Endothelial cell of umbilical vein (primary cell): Measurements from ENCODE around the gene NFE2L1. TPM values are rescaled to one million over a fixed set of nuclear protein-coding genes. Genes with fewer than 3 reads are reported as not detected.

ENCODE experiments used
- BruUV-seq: library from RNA; stranded (reverse); fragments of 400-500 nt; replicated peaks from 2 replicates; lab custom pipeline; 2021; lab: Mats Ljungman, UMichigan
- CTCF ChIA-PET: fragments of 300-600, 350-600 bp; sonication (Branson Sonifier 250); formaldehyde crosslinking; loops from one replicate; lab custom pipeline; 2021; ENCODE audit warnings: antibody characterized with exemption, inconsistent platforms; lab: Charles Lee
- POLR2A ChIA-PET: fragments of 300-600, 350-600 bp; sonication (Branson Sonifier 250); formaldehyde crosslinking; loops from one replicate; lab custom pipeline; 2021; ENCODE audit warnings: antibody characterized with exemption, inconsistent platforms; lab: Charles Lee
- DNase-seq: peaks from one replicate; pipeline ENCODE4 v3.0.0-alpha.2; 2011; ENCODE audit warnings: low read depth, low spot score
- FAIRE-seq: peaks from 2 replicates; lab custom pipeline; 2011; peaks lifted over from hg19 to GRCh38; lab: Jason Lieb, UNC
- H2AFZ ChIP-seq: 2 replicates; pipeline ENCODE4 v1.6.0; 2012; ENCODE audit warnings: low read depth, low read length, control low read depth, inconsistent platforms
- H3K27ac ChIP-seq: 2 replicates; pipeline ENCODE4 v1.5.1; 2011; ENCODE audit warnings: low read depth, mild to moderate bottlenecking, control low read depth, low read length, moderate library complexity; ENCODE audit not compliant: insufficient read depth
- H3K27me3 ChIP-seq, 2 experiments: 2 replicates each; pipeline versions ENCODE4 v1.6.0 to v1.6.1; 2011; ENCODE audit warnings: low read length in 2 of 2, mixed read lengths in 1 of 2; ENCODE audit not compliant: control insufficient read depth in 2 of 2, insufficient read depth in 2 of 2
- H3K36me3 ChIP-seq, 2 experiments: 2 replicates in 1 of 2; 3 replicates in 1 of 2; pipeline ENCODE4 v1.5.1; 2011; ENCODE audit warnings: low read length in 2 of 2, mild to moderate bottlenecking in 1 of 2, moderate library complexity in 1 of 2; ENCODE audit not compliant: control insufficient read depth in 2 of 2, insufficient read depth in 2 of 2; ENCODE audit errors: extremely low read depth in 1 of 2
- H3K4me1 ChIP-seq: 3 replicates; pipeline ENCODE4 v1.5.1; 2011; ENCODE audit warnings: mild to moderate bottlenecking, low read length; ENCODE audit not compliant: control insufficient read depth, insufficient read depth; ENCODE audit errors: extremely low read depth
- H3K4me2 ChIP-seq: 2 replicates; pipeline ENCODE4 v1.6.1; 2011; ENCODE audit warnings: low read length, control low read depth, mixed read lengths; ENCODE audit not compliant: insufficient read depth
- H3K4me3 ChIP-seq, 3 experiments: fragments of 200-600 bp in 1 of 3; sonication (generic), shearing (Covaris generic) in 1 of 3; replicated peaks in 1 of 3; 2 replicates each; pipeline ENCODE4 v1.5.1; 2011 to 2016; ENCODE audit warnings: control low read depth in 3 of 3, low read length in 3 of 3, mild to moderate bottlenecking in 2 of 3, inconsistent platforms in 1 of 3, low read depth in 1 of 3, moderate library complexity in 1 of 3; ENCODE audit not compliant: insufficient read depth in 1 of 3
- H3K79me2 ChIP-seq: 2 replicates; pipeline ENCODE4 v1.6.0; 2012; ENCODE audit warnings: low read length, inconsistent platforms; ENCODE audit not compliant: control insufficient read depth, insufficient read depth
- H3K9ac ChIP-seq: replicated peaks from 2 replicates; pipeline ENCODE3; 2011; ENCODE audit warnings: low read length, control low read depth; ENCODE audit not compliant: insufficient read depth; ENCODE audit errors: extremely low read depth
- H3K9me1 ChIP-seq: replicated peaks from 3 replicates; pipeline ENCODE4 v1.6.0; 2011; ENCODE audit warnings: mild to moderate bottlenecking, low read length; ENCODE audit not compliant: control insufficient read depth, insufficient read depth; ENCODE audit errors: extremely low read depth
- H3K9me3 ChIP-seq: replicated peaks from 2 replicates; pipeline ENCODE4 v1.5.1; 2012; ENCODE audit warnings: low read length, inconsistent platforms; ENCODE audit not compliant: control insufficient read depth, insufficient read depth
- H4K20me1 ChIP-seq: replicated peaks from 2 replicates; pipeline ENCODE3; 2011; ENCODE audit warnings: mild to moderate bottlenecking, low read length; ENCODE audit not compliant: control insufficient read depth, insufficient read depth; ENCODE audit errors: extremely low read depth
- EZH2 ChIP-seq: IDR thresholded peaks from 2 replicates; pipeline ENCODE4 v1.6.1; 2012; ENCODE audit warnings: borderline replicate concordance, low read depth, mild to moderate bottlenecking, moderate library complexity, low read length, inconsistent platforms; ENCODE audit not compliant: severe bottlenecking
- FOS ChIP-seq: IDR thresholded peaks from 2 replicates; pipeline ENCODE4 v1.6.1; 2011; ENCODE audit warnings: mild to moderate bottlenecking, low read length, moderate library complexity, borderline replicate concordance; ENCODE audit not compliant: insufficient read depth
- GATA2 ChIP-seq: IDR thresholded peaks from 2 replicates; pipeline ENCODE4 v1.7.0; 2011; ENCODE audit warnings: low read depth, mild to moderate bottlenecking, moderate library complexity, mixed read lengths, low read length; ENCODE audit not compliant: insufficient read length, insufficient read depth
- JUN ChIP-seq: IDR thresholded peaks from 2 replicates; pipeline ENCODE4 v1.6.1; 2011; ENCODE audit warnings: borderline replicate concordance, low read depth; ENCODE audit not compliant: insufficient read length, insufficient read depth
- MYC ChIP-seq: IDR thresholded peaks from one replicate; pipeline ENCODE4 v1.6.1; 2011; ENCODE audit warnings: mild to moderate bottlenecking, low read depth, low read length
- POLR2A ChIP-seq: IDR thresholded peaks from 2 replicates; pipeline ENCODE4 v1.6.1; 2012; ENCODE audit warnings: low read depth, mild to moderate bottlenecking, control low read depth, low read length
- POLR2AphosphoS5 ChIP-seq: IDR thresholded peaks from 2 replicates; pipeline ENCODE4 v1.6.1; 2012; ENCODE audit warnings: low read depth, mild to moderate bottlenecking, control low read depth, low read length, moderate library complexity; ENCODE audit not compliant: insufficient read depth
- dilution Hi-C: fragments of 300-500 bp; cut with MboI; formaldehyde crosslinking; loops from one replicate; pipeline ENCODE4 v1.15.0; 2019; ENCODE audit warnings: low sequenced_read_pairs; ENCODE audit not compliant: extremely low pct_ligation_motif_present
- intact Hi-C: fragments of 100-400 bp; cut with micrococcal nuclease; formaldehyde crosslinking; loops from one replicate; pipeline ENCODE4 v1.10.0; 2022
- polyA plus RNA-seq, 4 experiments: library from polyadenylated mRNA; depleted of rRNA in 3 of 4; stranded (reverse) in 3 of 4; unstranded in 1 of 4; fragments of >200 nt; gene quantifications; 2 replicates each; pipeline versions ENCODE4 v1.2.1 to v1.2.3, GENCODE V29; 2011 to 2012; ENCODE audit warnings: missing spikeins in 1 of 4
- total RNA-seq: library from RNA; stranded (reverse); gene quantifications from 2 replicates; pipeline ENCODE4 v1.2.3, GENCODE V29; 2021

NFE2L1 gene
- total and polyA plus RNA-seq, 2 donors (not counting 3 experiments of a cell fraction or from before 2014, with no cell fraction given) = 187 to 236 TPM

- no peaks in the 10 kb centered on the region for H3K9me3 ChIP-seq
- no peaks in the 10 kb centered on the region for H4K20me1 ChIP-seq
- no peak overlapping the region for H3K27ac ChIP-seq
- ChIA-PET POLR2A (no interaction called here), CTCF (interaction anchor here (0.8 to 2.9 kb wide), 9 partner anchors 8 to 600 kb away, joined by 3 to 27 read pairs (median 10); partner anchors contain the start of gene CDK5RAP3)
- no peaks in the 10 kb centered on the region for H3K36me3 ChIP-seq
- H3K4me3 ChIP-seq = no peak overlapping the region
- no TSS peak for BruUV-seq
- no peak for TF ChIP-seq FOS
- TF ChIP-seq POLR2AphosphoS5 = no peak
- TF ChIP-seq MYC = no peak
- TF ChIP-seq GATA2 = no peak
- TF ChIP-seq JUN = no peak
- no peak for TF ChIP-seq POLR2A
- TF ChIP-seq EZH2 = no peak
- H3K9ac ChIP-seq = no peak overlapping the region
- peak overlapping the region; percentile 23 for H2AFZ ChIP-seq
- intact Hi-C loops (loop anchor here (5.0 kb wide), 1 partner anchor 170 kb away; the partner anchor contains the start of gene SCRN2), dilution Hi-C loops (no loop called here)
- peaks cover 9% of the 10 kb centered on the region for H3K4me1 ChIP-seq
- no peak overlapping the region for H3K4me2 ChIP-seq
- FAIRE-seq = no peak
- H3K27me3 ChIP-seq = peaks cover 0 to 2% of the 10 kb centered on the region in 2 experiments
- DNase-seq = no peak
- no peaks in the 10 kb centered on the region for H3K79me2 ChIP-seq
- no peaks in the 10 kb centered on the region for H3K9me1 ChIP-seq
Measured at GRCh38 chr17:48012654-48013053, 35.5 kb upstream of the NFE2L1 start.
